Endothelial cell of umbilical vein (primary cell): ENCODE data around the gene ZNF428. TPM values are rescaled to one million over a fixed set of nuclear protein-coding genes. Genes with fewer than 3 reads are reported as not detected.

Experiments
- BruUV-seq: library from RNA; stranded (reverse); fragments of 400-500 nt; replicated peaks from 2 replicates; lab custom pipeline; 2021; lab: Mats Ljungman, UMichigan
- CTCF ChIA-PET: fragments of 300-600, 350-600 bp; sonication (Branson Sonifier 250); formaldehyde crosslinking; loops from one replicate; lab custom pipeline; 2021; ENCODE audit warnings: antibody characterized with exemption, inconsistent platforms; lab: Charles Lee
- POLR2A ChIA-PET: fragments of 300-600, 350-600 bp; sonication (Branson Sonifier 250); formaldehyde crosslinking; loops from one replicate; lab custom pipeline; 2021; ENCODE audit warnings: antibody characterized with exemption, inconsistent platforms; lab: Charles Lee
- DNase-seq: peaks from one replicate; pipeline ENCODE4 v3.0.0-alpha.2; 2011; ENCODE audit warnings: low read depth, low spot score
- FAIRE-seq: peaks from 2 replicates; lab custom pipeline; 2011; peaks lifted over from hg19 to GRCh38; lab: Jason Lieb, UNC
- H2AFZ ChIP-seq: 2 replicates; pipeline ENCODE4 v1.6.0; 2012; ENCODE audit warnings: low read depth, low read length, control low read depth, inconsistent platforms
- H3K27ac ChIP-seq: 2 replicates; pipeline ENCODE4 v1.5.1; 2011; ENCODE audit warnings: low read depth, mild to moderate bottlenecking, control low read depth, low read length, moderate library complexity; ENCODE audit not compliant: insufficient read depth
- H3K27me3 ChIP-seq, 2 experiments: 2 replicates each; pipeline versions ENCODE4 v1.6.0 to v1.6.1; 2011; ENCODE audit warnings: low read length in 2 of 2, mixed read lengths in 1 of 2; ENCODE audit not compliant: control insufficient read depth in 2 of 2, insufficient read depth in 2 of 2
- H3K36me3 ChIP-seq, 2 experiments: 2 replicates in 1 of 2; 3 replicates in 1 of 2; pipeline ENCODE4 v1.5.1; 2011; ENCODE audit warnings: low read length in 2 of 2, mild to moderate bottlenecking in 1 of 2, moderate library complexity in 1 of 2; ENCODE audit not compliant: control insufficient read depth in 2 of 2, insufficient read depth in 2 of 2; ENCODE audit errors: extremely low read depth in 1 of 2
- H3K4me1 ChIP-seq: 3 replicates; pipeline ENCODE4 v1.5.1; 2011; ENCODE audit warnings: mild to moderate bottlenecking, low read length; ENCODE audit not compliant: control insufficient read depth, insufficient read depth; ENCODE audit errors: extremely low read depth
- H3K4me2 ChIP-seq: 2 replicates; pipeline ENCODE4 v1.6.1; 2011; ENCODE audit warnings: low read length, control low read depth, mixed read lengths; ENCODE audit not compliant: insufficient read depth
- H3K4me3 ChIP-seq, 3 experiments: fragments of 200-600 bp in 1 of 3; sonication (generic), shearing (Covaris generic) in 1 of 3; replicated peaks in 1 of 3; 2 replicates each; pipeline ENCODE4 v1.5.1; 2011 to 2016; ENCODE audit warnings: control low read depth in 3 of 3, low read length in 3 of 3, mild to moderate bottlenecking in 2 of 3, inconsistent platforms in 1 of 3, low read depth in 1 of 3, moderate library complexity in 1 of 3; ENCODE audit not compliant: insufficient read depth in 1 of 3
- H3K79me2 ChIP-seq: 2 replicates; pipeline ENCODE4 v1.6.0; 2012; ENCODE audit warnings: low read length, inconsistent platforms; ENCODE audit not compliant: control insufficient read depth, insufficient read depth
- H3K9ac ChIP-seq: replicated peaks from 2 replicates; pipeline ENCODE3; 2011; ENCODE audit warnings: low read length, control low read depth; ENCODE audit not compliant: insufficient read depth; ENCODE audit errors: extremely low read depth
- H3K9me1 ChIP-seq: replicated peaks from 3 replicates; pipeline ENCODE4 v1.6.0; 2011; ENCODE audit warnings: mild to moderate bottlenecking, low read length; ENCODE audit not compliant: control insufficient read depth, insufficient read depth; ENCODE audit errors: extremely low read depth
- H3K9me3 ChIP-seq: replicated peaks from 2 replicates; pipeline ENCODE4 v1.5.1; 2012; ENCODE audit warnings: low read length, inconsistent platforms; ENCODE audit not compliant: control insufficient read depth, insufficient read depth
- H4K20me1 ChIP-seq: replicated peaks from 2 replicates; pipeline ENCODE3; 2011; ENCODE audit warnings: mild to moderate bottlenecking, low read length; ENCODE audit not compliant: control insufficient read depth, insufficient read depth; ENCODE audit errors: extremely low read depth
- EZH2 ChIP-seq: IDR thresholded peaks from 2 replicates; pipeline ENCODE4 v1.6.1; 2012; ENCODE audit warnings: borderline replicate concordance, low read depth, mild to moderate bottlenecking, moderate library complexity, low read length, inconsistent platforms; ENCODE audit not compliant: severe bottlenecking
- GATA2 ChIP-seq: IDR thresholded peaks from 2 replicates; pipeline ENCODE4 v1.7.0; 2011; ENCODE audit warnings: low read depth, mild to moderate bottlenecking, moderate library complexity, mixed read lengths, low read length; ENCODE audit not compliant: insufficient read length, insufficient read depth
- JUN ChIP-seq: IDR thresholded peaks from 2 replicates; pipeline ENCODE4 v1.6.1; 2011; ENCODE audit warnings: borderline replicate concordance, low read depth; ENCODE audit not compliant: insufficient read length, insufficient read depth
- MAX ChIP-seq: IDR thresholded peaks from 2 replicates; pipeline ENCODE4 v1.6.1; 2011; ENCODE audit not compliant: insufficient read depth, insufficient read length
- MYC ChIP-seq: IDR thresholded peaks from one replicate; pipeline ENCODE4 v1.6.1; 2011; ENCODE audit warnings: mild to moderate bottlenecking, low read depth, low read length
- POLR2A ChIP-seq: IDR thresholded peaks from 2 replicates; pipeline ENCODE4 v1.6.1; 2012; ENCODE audit warnings: low read depth, mild to moderate bottlenecking, control low read depth, low read length
- POLR2AphosphoS5 ChIP-seq: IDR thresholded peaks from 2 replicates; pipeline ENCODE4 v1.6.1; 2012; ENCODE audit warnings: low read depth, mild to moderate bottlenecking, control low read depth, low read length, moderate library complexity; ENCODE audit not compliant: insufficient read depth
- dilution Hi-C: fragments of 300-500 bp; cut with MboI; formaldehyde crosslinking; loops from one replicate; pipeline ENCODE4 v1.15.0; 2019; ENCODE audit warnings: low sequenced_read_pairs; ENCODE audit not compliant: extremely low pct_ligation_motif_present
- intact Hi-C: fragments of 100-400 bp; cut with micrococcal nuclease; formaldehyde crosslinking; loops from one replicate; pipeline ENCODE4 v1.10.0; 2022
- polyA plus RNA-seq, 4 experiments: library from polyadenylated mRNA; depleted of rRNA in 3 of 4; stranded (reverse) in 3 of 4; unstranded in 1 of 4; fragments of >200 nt; gene quantifications; 2 replicates each; pipeline versions ENCODE4 v1.2.1 to v1.2.3, GENCODE V29; 2011 to 2012; ENCODE audit warnings: missing spikeins in 1 of 4
- total RNA-seq: library from RNA; stranded (reverse); gene quantifications from 2 replicates; pipeline ENCODE4 v1.2.3, GENCODE V29; 2021
- TF ChIP-seq, protein P1 (sequence below), 2 donors: IDR thresholded peaks; 1 replicate in 1 of 2; 2 replicates in 1 of 2; pipeline ENCODE4 v1.5.1; 2011; ENCODE audit warnings: low read length in 2 of 2, mild to moderate bottlenecking in 2 of 2, moderate library complexity in 2 of 2, control low read depth in 1 of 2, inconsistent platforms in 1 of 2, low read depth in 1 of 2; ENCODE audit not compliant: insufficient read depth in 1 of 2; ENCODE audit errors: extremely low read depth in 1 of 2

Gene ZNF428
- total and polyA plus RNA-seq, 2 donors (not counting 3 experiments of a cell fraction or from before 2014, with no cell fraction given), result 29.2 to 56.2 TPM

DNA sequence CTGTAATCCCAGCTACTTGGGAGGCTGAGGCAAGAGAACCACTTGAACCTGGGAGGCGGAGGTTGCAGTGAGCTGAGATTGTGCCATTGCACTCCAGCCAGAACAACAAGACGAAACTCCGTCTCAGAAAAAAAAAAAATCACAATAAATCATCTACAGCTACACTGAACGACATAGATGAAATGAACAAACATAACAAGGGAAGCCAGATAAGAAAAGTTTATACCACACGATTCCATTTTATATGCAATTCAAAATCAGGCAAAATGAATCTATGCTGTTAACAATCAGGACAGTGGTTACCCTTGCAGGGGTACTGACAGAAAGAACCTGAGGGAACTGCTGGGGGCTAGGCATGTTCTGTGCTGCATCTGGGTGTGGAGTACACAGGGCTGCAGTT lies 49.8 kb downstream of the ZNF428 start:
- POLR2A ChIA-PET, result interaction anchor here (0.6 kb wide), 1 partner anchor 15 kb away, joined by 3 read pairs; no protein-coding TSS in a partner anchor
- CTCF ChIA-PET, result interaction anchor here (0.6 to 1.9 kb wide), 2 partner anchors 25 to 38 kb away, joined by 3 to 4 read pairs; no protein-coding TSS in a partner anchor
- Histone ChIP-seq H3K4me3 (no peak overlapping the region), H2AFZ (no peak overlapping the region), H3K9me1 (no peaks in the 10 kb centered on the region), H3K9me3 (no peaks in the 10 kb centered on the region), H3K4me2 (no peak overlapping the region), H3K27ac (no peak overlapping the region), H3K27me3 (no peaks in the 10 kb centered on the region), H4K20me1 (no peaks in the 10 kb centered on the region), H3K36me3 (no peaks in the 10 kb centered on the region), H3K9ac (no peak overlapping the region), H3K79me2 (no peaks in the 10 kb centered on the region), H3K4me1 (peaks cover 4% of the 10 kb centered on the region)
- intact Hi-C loops (no loop called here), dilution Hi-C loops (no loop called here)
- DNase-seq (no peak), FAIRE-seq (no peak)
- TF ChIP-seq, protein P1, sequence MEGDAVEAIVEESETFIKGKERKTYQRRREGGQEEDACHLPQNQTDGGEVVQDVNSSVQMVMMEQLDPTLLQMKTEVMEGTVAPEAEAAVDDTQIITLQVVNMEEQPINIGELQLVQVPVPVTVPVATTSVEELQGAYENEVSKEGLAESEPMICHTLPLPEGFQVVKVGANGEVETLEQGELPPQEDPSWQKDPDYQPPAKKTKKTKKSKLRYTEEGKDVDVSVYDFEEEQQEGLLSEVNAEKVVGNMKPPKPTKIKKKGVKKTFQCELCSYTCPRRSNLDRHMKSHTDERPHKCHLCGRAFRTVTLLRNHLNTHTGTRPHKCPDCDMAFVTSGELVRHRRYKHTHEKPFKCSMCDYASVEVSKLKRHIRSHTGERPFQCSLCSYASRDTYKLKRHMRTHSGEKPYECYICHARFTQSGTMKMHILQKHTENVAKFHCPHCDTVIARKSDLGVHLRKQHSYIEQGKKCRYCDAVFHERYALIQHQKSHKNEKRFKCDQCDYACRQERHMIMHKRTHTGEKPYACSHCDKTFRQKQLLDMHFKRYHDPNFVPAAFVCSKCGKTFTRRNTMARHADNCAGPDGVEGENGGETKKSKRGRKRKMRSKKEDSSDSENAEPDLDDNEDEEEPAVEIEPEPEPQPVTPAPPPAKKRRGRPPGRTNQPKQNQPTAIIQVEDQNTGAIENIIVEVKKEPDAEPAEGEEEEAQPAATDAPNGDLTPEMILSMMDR (IDR thresholded peaks at IDR 0.05; ENCODE audit: extremely low read depth in 1 of 2, insufficient read depth in 1 of 2, low read depth in 1 of 2, low read length in 2 of 2), result no peak
- TF ChIP-seq EZH2 (no peak), POLR2A (no peak), MAX (no peak), GATA2 (no peak), MYC (no peak), POLR2AphosphoS5 (no peak), JUN (no peak)
- no TSS peak for BruUV-seq
